Astrocyte of the cerebellum (primary cell): ENCODE results near the gene AJAP1.

Experiments used
- DNase-seq: peaks from one replicate; pipeline ENCODE4 v3.0.0-alpha.2; 2011; ENCODE audit warnings: low read depth
- H3K4me3 ChIP-seq: 2 replicates; pipeline ENCODE4 v1.5.1; 2011; ENCODE audit warnings: mild to moderate bottlenecking, low read depth, low read length, moderate library complexity
- CTCF ChIP-seq: IDR thresholded peaks from 2 replicates; pipeline ENCODE4 v1.5.1; 2012; ENCODE audit warnings: low read length, low read depth, moderate library complexity, mild to moderate bottlenecking; ENCODE audit errors: missing control alignments
- in situ Hi-C: cut with HindIII; loops from 2 replicates; pipeline ENCODE4 v1.10.0; 2017; ENCODE audit warnings: low sequenced_read_pairs

The AJAP1 gene

GRCh38 chr1:4711416-4712275 is 57.2 kb downstream of the AJAP1 start:
- TF ChIP-seq CTCF, result no peak
- no peak overlapping the region for H3K4me3 ChIP-seq
- in situ Hi-C loops, result no loop called here
- DNase-seq, result no peak

- TF ChIP-seq CTCF, result no peak
- no peak overlapping the region for H3K4me3 ChIP-seq
- DNase-seq, result no peak
- in situ Hi-C loops, result no loop called here
Measured at GRCh38 chr1:4713669-4714068, 59.3 kb downstream of the AJAP1 start.

GRCh38 chr1:4716406-4716805 is 62.0 kb downstream of the AJAP1 start:
- no peak overlapping the region for H3K4me3 ChIP-seq
- in situ Hi-C loops, result no loop called here
- no peak for TF ChIP-seq CTCF
- DNase-seq, result no peak

GRCh38 chr1:4718071-4718470 is 63.7 kb downstream of the AJAP1 start:
- in situ Hi-C loops, result no loop called here
- TF ChIP-seq CTCF, result no peak
- no peak for DNase-seq

GRCh38 chr1:4723106-4723505 is 68.7 kb downstream of the AJAP1 start:
- no peak for TF ChIP-seq CTCF
- DNase-seq, result no peak
- H3K4me3 ChIP-seq, result no peak overlapping the region
- in situ Hi-C loops, result no loop called here

More at GRCh38 chr1:4718071-4718470, 63.7 kb downstream of the AJAP1 start:
- no peak overlapping the region for H3K4me3 ChIP-seq

GRCh38 chr1:4724001-4724400 is 69.6 kb downstream of the AJAP1 start:
- in situ Hi-C loops, result no loop called here
- DNase-seq, result no peak
- no peak overlapping the region for H3K4me3 ChIP-seq
- no peak for TF ChIP-seq CTCF
